GM21786 (cell line): ENCODE data around the gene GMDS.

ENCODE experiments used
- ATAC-seq: cut with Tn5 transposase; IDR thresholded peaks from one replicate; pipeline ENCODE4 v1.9.1; 2021; ENCODE audit not compliant: unreplicated experiment

Gene GMDS

GRCh38 chr6:2103765-2104523, 141.5 kb downstream of the GMDS start:
- ATAC-seq: no peak

GRCh38 chr6:2102966-2103365, 142.4 kb downstream of the GMDS start:
- ATAC-seq: no peak

- ATAC-seq: no peak
Measured at GRCh38 chr6:2102316-2102883, 143.0 kb downstream of the GMDS start.

GRCh38 chr6:2101213-2101612, 144.2 kb downstream of the GMDS start:
- no peak for ATAC-seq

GRCh38 chr6:2099870-2100269, 145.5 kb downstream of the GMDS start:
- ATAC-seq: no peak

- no peak for ATAC-seq
Measured at GRCh38 chr6:2097464-2097863, 147.9 kb downstream of the GMDS start.

GRCh38 chr6:2094642-2095041, 150.8 kb downstream of the GMDS start:
- ATAC-seq: no peak

- no peak for ATAC-seq
Measured at GRCh38 chr6:2086326-2086965, 159.0 kb downstream of the GMDS start.

- ATAC-seq: no peak
Measured at GRCh38 chr6:2085657-2086056, 159.7 kb downstream of the GMDS start.

- no peak for ATAC-seq
Measured at GRCh38 chr6:2081155-2082138, 164.0 kb downstream of the GMDS start.

- ATAC-seq: no peak
Measured at GRCh38 chr6:2078888-2079287, 166.5 kb downstream of the GMDS start.

- no peak for ATAC-seq
Measured at GRCh38 chr6:2077826-2078225, 167.6 kb downstream of the GMDS start.

GRCh38 chr6:2073476-2073875, 171.9 kb downstream of the GMDS start:
- no peak for ATAC-seq

GRCh38 chr6:2072453-2072852, 173.0 kb downstream of the GMDS start:
- ATAC-seq: no peak

GRCh38 chr6:2063547-2063946, 181.9 kb downstream of the GMDS start:
- ATAC-seq: no peak

GRCh38 chr6:2061880-2062279, 183.5 kb downstream of the GMDS start:
- ATAC-seq: no peak

- no peak for ATAC-seq
Measured at GRCh38 chr6:2055911-2056310, 189.5 kb downstream of the GMDS start.

GRCh38 chr6:2055143-2055542, 190.3 kb downstream of the GMDS start:
- no peak for ATAC-seq

- ATAC-seq: no peak
Measured at GRCh38 chr6:2054516-2055067, 190.8 kb downstream of the GMDS start.

- ATAC-seq: no peak
Measured at GRCh38 chr6:2053691-2054090, 191.7 kb downstream of the GMDS start.

- no peak for ATAC-seq
Measured at GRCh38 chr6:2047855-2048254, 197.6 kb downstream of the GMDS start.
